ENCODE measurements around the gene ARHGDIG. TPM values are rescaled to one million over a fixed set of nuclear protein-coding genes. Genes with fewer than 3 reads are reported as not detected.
"Not testable (repeated sequence)": the region's sequence is repeated elsewhere in the genome, so short reads cannot be mapped to it uniquely, and the experiment has no call there.

Gene ARHGDIG
- total RNA-seq, 1 donor from 2014 or later: 7.0 TPM

GRCh38 chr16:263944-264343 lies 16.4 kb upstream of the ARHGDIG start:
- no peaks in the 10 kb centered on the region for H3K4me1 ChIP-seq
- peaks cover 63% of the 10 kb centered on the region for H3K36me3 ChIP-seq
- TF ChIP-seq CTCF (IDR thresholded peaks at IDR 0.05; ENCODE audit: borderline replicate concordance): no peak
- no peak overlapping the region for H3K27ac ChIP-seq (replicated peaks)
- H3K27me3 ChIP-seq (ENCODE audit: low read depth): no peaks in the 10 kb centered on the region
- intact Hi-C loops (cut with micrococcal nuclease): no loop called here
- no peak for DNase-seq
- H3K9me3 ChIP-seq (replicated peaks): no peaks in the 10 kb centered on the region
- H3K4me3 ChIP-seq: no peak overlapping the region

GRCh38 chr16:264440-264951 lies 15.9 kb upstream of the ARHGDIG start:
- no peak for TF ChIP-seq CTCF (IDR thresholded peaks at IDR 0.05; ENCODE audit: borderline replicate concordance)
- no peaks in the 10 kb centered on the region for H3K4me1 ChIP-seq
- intact Hi-C loops (cut with micrococcal nuclease): no loop called here
- DNase-seq: no peak
- H3K4me3 ChIP-seq: no peak overlapping the region
- peaks cover 57% of the 10 kb centered on the region for H3K36me3 ChIP-seq
- no peaks in the 10 kb centered on the region for H3K27me3 ChIP-seq (ENCODE audit: low read depth)
- no peak overlapping the region for H3K27ac ChIP-seq (replicated peaks)
- H3K9me3 ChIP-seq (replicated peaks): no peaks in the 10 kb centered on the region

- peaks cover 52% of the 10 kb centered on the region for H3K36me3 ChIP-seq
- no peak for DNase-seq
- H3K4me3 ChIP-seq: no peak overlapping the region
- intact Hi-C loops (cut with micrococcal nuclease): no loop called here
- H3K4me1 ChIP-seq: no peaks in the 10 kb centered on the region
- no peak for TF ChIP-seq CTCF (IDR thresholded peaks at IDR 0.05; ENCODE audit: borderline replicate concordance)
- H3K9me3 ChIP-seq (replicated peaks): no peaks in the 10 kb centered on the region
- no peak overlapping the region for H3K27ac ChIP-seq (replicated peaks)
- H3K27me3 ChIP-seq (ENCODE audit: low read depth): no peaks in the 10 kb centered on the region
These were observed 15.3 kb upstream of the ARHGDIG start for GRCh38 chr16:265002-265529.

- Histone ChIP-seq H3K4me1 (no peaks in the 10 kb centered on the region), H3K36me3 (peaks cover 45% of the 10 kb centered on the region), H3K4me3 (no peak overlapping the region), H3K27ac (replicated peaks) (no peak overlapping the region), H3K9me3 (replicated peaks) (no peaks in the 10 kb centered on the region), H3K27me3 (ENCODE audit: low read depth) (no peaks in the 10 kb centered on the region)
- intact Hi-C loops (cut with micrococcal nuclease): no loop called here
- TF ChIP-seq CTCF (IDR thresholded peaks at IDR 0.05; ENCODE audit: borderline replicate concordance): no peak
- DNase-seq: no peak
These were observed 14.7 kb upstream of the ARHGDIG start for GRCh38 chr16:265711-266110.

GRCh38 chr16:266258-267164 lies 13.9 kb upstream of the ARHGDIG start:
- Histone ChIP-seq H3K4me1 (no peaks in the 10 kb centered on the region), H3K27ac (replicated peaks) (no peak overlapping the region), H3K36me3 (peaks cover 37% of the 10 kb centered on the region), H3K4me3 (no peak overlapping the region), H3K9me3 (replicated peaks) (no peaks in the 10 kb centered on the region), H3K27me3 (ENCODE audit: low read depth) (no peaks in the 10 kb centered on the region)
- TF ChIP-seq CTCF (IDR thresholded peaks at IDR 0.05; ENCODE audit: borderline replicate concordance): no peak
- intact Hi-C loops (cut with micrococcal nuclease): no loop called here
- DNase-seq: no peak

- intact Hi-C loops (cut with micrococcal nuclease); H3K4me1 ChIP-seq; H3K9me3 ChIP-seq (replicated peaks); H3K4me3 ChIP-seq; DNase-seq; H3K27me3 ChIP-seq (ENCODE audit: low read depth); H3K27ac ChIP-seq (replicated peaks): not testable (repeated sequence)
- H3K36me3 ChIP-seq: peaks cover 27% of the 10 kb centered on the region
These were observed 12.8 kb upstream of the ARHGDIG start for GRCh38 chr16:267562-267961.
